GM18508 (cell line): ENCODE data around the gene PLEKHN1.

Experiments
- ATAC-seq: cut with Tn5 transposase; IDR thresholded peaks from one replicate; pipeline ENCODE4 v1.9.1; 2021; ENCODE audit warnings: moderate number of reproducible peaks; ENCODE audit not compliant: insufficient read depth, unreplicated experiment

Gene PLEKHN1

DNA sequence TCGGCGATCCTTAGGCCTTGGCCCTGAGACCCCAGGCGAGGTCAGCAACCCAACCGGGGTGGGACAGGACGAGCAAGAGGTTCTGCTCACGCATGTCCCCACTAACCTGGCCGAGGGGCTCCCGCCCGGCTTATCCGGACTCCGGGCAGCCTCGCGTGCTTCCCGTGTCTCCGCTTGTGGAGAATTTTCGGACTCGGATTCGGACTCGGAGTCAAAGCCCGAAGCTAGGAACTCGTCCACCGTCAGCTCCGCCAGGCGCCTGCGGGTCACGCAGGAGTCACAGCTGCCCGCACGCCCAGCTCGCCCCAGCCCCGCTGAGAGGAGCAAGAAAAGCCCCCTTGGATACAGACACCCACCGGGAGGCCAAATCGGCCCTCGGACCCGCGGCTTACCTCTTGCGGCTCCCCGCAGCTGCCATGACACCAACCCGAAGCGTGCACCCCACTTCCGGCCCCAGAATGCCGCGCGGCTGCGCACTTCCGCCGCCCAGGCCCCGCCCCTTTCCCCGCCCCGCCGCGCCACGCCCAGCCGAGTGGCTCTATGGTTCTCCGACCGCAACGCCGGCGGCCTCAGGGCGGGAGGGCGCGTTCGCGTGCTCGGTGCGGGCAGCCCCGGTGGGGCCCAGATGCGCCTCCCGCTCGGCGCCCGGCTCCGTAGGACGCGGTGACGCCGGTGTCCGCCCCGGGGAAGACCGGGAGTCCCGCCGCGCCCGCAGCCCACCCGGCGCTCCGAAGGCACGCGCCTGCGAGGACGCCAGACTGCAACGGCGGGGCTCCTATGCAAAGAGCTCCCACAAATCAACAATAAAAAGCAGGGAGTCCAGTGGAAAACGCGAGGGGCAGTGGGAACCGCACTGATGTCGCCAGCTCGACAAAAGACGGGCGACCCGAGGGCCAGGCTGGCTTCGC lies 7.2 kb upstream of the PLEKHN1 start, which contains the start of gene NOC2L:
TSS of gene NOC2L (minus strand) at position 434 of the 908 bp plus-strand sequence. CDS start at position 418, 16 bp downstream.
- peak; percentile 43 for ATAC-seq

- no peak for ATAC-seq
Measured at GRCh38 chr1:959731-960362, 6.4 kb upstream of the PLEKHN1 start.

DNA sequence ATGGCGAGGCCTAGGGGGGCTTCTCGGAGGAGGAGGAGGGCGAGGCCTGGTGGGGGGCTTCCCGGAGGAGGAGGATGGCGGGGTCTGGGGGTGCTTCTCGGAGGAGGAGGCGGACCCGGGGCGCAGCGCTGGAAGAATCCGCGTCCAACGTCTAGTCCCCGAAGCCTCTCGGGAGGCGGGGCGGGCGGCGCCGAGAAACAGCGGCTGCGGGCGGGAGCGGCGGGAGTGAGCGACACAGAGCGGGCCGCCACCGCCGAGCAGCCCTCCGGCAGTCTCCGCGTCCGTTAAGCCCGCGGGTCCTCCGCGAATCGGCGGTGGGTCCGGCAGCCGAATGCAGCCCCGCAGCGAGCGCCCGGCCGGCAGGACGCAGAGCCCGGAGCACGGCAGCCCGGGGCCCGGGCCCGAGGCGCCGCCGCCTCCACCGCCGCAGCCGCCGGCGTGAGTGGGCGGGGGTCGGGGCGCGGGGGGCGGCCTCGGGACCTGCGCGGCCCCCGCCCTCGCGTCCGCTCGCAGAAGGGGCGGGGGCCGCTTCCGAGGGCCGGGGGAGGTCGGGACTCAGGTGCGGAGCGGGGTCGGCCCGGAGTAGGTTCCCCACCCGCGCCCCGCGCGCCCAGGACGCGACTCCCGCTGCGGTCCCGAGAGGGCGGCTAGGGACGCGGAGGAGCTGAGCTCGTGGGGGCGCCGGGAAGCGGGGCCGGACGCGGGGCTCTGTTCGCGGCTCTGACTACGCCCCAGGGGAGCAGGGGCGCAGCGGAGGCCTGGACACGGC lies 5.7 kb upstream of the PLEKHN1 start, which contains the start of gene KLHL17:
TSS of gene KLHL17 (plus strand) at position 222 of the 769 bp plus-strand sequence. CDS start at position 332, 110 bp downstream.
- no peak for ATAC-seq

DNA sequence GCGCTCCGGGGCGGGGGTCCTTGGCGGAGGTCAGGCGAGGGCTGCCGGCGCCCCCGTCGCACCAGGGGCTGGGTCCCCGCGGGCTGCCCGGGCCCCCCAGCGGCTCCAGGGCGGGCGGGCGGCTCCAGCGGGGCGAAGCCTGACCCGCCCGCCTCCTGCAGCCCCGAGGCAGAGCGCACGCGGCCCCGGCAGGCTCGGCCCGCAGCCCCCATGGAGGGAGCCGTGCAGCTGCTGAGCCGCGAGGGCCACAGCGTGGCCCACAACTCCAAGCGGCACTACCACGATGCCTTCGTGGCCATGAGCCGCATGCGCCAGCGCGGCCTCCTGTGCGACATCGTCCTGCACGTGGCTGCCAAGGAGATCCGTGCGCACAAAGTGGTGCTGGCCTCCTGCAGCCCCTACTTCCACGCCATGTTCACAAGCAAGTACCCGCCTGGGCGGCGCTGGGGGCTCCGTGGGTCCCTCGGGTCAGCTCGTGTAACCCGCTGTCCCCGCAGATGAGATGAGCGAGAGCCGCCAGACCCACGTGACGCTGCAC lies 5.1 kb upstream of the PLEKHN1 start:
- no peak for ATAC-seq

- ATAC-seq, result no peak
Measured at GRCh38 chr1:962381-963300, 3.6 kb upstream of the PLEKHN1 start.

- ATAC-seq, result no peak
Measured at GRCh38 chr1:963301-963651, 3.0 kb upstream of the PLEKHN1 start.

- ATAC-seq, result no peak
Measured at GRCh38 chr1:963746-964525, 2.3 kb upstream of the PLEKHN1 start.

- ATAC-seq, result no peak
Measured at GRCh38 chr1:964691-965525, 1.4 kb upstream of the PLEKHN1 start.

GRCh38 chr1:965526-966134 lies 652 bp upstream of the PLEKHN1 start:
- no peak for ATAC-seq

GRCh38 chr1:966704-967300 lies 520 bp downstream of the PLEKHN1 start:
- ATAC-seq, result no peak

DNA sequence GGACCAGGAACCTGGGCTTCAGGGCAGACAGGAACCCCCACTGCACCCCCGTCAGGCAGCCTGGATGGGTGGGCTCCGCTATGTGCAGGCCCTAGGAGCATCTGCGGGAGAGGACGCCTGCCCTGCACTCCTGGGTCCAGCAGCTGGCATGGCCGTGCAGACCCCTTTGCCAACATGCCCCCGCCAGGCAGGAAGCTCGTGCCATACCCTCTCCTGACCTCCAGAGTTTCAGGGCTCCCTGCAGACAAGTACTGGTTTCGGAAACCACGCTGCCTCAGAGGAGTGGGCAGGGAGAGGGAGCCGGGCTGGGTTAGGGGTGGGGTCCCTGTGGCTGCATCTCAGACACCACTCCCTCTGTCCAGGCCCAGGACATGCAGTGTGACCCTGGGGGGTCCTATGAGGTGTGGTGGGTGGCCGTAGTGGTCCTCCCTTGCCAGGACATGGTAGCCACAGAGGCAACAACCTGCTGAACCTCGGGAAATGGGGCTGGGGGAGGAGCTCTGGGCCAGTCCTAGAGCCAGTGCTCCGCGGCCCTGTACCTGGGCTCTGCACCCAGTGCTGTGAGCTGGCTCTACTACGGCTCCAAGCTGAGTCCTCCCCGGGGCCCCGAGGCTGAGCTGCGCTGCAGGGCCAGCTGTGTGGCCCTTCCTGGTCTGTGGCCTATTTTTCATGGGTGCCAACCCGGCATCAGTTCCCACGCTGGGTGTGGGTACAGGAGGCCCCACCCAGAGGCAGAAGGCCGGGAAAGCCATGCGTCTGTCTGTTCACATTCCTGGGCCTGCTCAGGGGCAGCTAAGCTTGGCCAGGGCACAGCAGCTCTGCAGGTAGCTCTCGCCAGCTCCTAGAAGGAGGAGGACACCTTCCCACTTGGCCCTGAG lies 1.4 kb downstream of the PLEKHN1 start:
- ATAC-seq, result no peak

- ATAC-seq, result no peak
Measured at GRCh38 chr1:969260-969855, 3.1 kb downstream of the PLEKHN1 start.

DNA sequence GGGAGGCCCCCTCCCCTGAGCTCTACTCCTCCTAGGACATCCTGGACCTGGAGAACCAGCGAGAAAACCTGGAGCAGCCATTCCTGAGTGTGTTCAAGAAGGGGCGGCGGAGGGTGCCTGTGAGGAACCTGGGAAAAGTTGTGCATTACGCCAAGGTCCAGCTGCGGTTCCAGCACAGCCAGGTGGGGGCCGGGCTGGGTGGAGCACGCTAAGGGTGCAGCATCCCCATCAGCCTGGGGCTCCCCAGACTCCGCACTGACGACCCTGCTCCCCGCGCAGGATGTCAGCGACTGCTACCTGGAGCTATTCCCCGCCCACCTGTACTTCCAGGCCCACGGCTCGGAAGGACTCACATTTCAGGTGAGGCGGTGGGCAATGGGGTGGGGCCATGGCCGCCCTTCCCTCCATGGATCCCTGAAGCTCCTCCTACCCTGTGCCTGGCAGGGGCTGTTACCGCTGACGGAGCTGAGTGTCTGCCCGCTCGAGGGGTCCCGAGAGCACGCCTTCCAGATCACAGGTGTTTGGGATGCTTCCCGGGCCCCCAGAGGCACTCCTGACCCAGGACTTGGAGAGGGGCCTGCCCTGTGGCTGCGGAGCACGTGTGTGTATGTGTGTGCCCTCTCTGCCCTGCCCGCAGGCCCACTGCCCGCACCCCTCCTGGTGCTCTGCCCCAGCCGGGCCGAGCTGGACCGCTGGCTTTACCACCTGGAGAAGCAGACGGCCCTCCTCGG lies 4.1 kb downstream of the PLEKHN1 start:
- ATAC-seq, result no peak

DNA sequence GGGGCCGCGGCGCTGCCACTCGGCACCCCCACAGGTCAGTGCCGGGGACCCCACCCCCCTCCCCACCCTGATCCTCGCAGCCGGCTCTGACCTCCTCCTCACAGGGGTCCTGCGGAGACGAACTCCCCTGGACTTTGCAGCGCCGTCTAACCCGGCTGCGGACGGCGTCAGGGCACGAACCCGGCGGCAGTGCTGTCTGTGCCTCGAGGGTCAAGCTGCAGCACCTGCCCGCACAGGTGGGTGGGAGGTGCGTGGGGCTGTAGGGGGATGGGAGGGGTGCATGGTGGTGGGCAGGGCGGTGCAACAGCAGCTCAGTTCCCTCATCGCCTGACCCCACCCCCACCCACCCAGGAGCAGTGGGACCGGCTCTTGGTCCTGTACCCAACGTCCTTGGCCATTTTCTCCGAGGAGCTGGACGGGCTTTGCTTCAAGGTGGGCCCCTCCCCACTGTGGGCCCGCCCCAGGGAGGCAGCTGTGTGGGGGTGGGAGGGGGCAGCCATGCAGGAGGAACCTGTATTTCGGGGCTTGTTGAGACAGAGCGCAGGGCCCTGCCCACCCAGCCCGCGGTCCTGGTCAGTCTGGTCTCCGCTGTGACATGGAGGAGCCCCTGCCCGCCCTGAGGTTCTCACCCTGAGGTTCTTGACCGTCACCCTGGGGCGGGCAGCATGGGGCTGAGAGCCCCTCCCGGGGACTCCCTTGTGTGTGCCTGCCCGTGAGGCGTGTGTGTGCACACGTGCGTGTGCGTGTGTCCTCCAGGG lies 4.9 kb downstream of the PLEKHN1 start:
- no peak for ATAC-seq
